Measurements from ENCODE around the gene TGFA. TPM values are rescaled to one million over a fixed set of nuclear protein-coding genes. Genes with fewer than 3 reads are reported as not detected.

Gene TGFA
- total and polyA plus RNA-seq, 2 experiments from 2014 or later: 9.2 to 17.3 TPM

- H2AFZ ChIP-seq: no peak overlapping the region
- H3K27ac ChIP-seq: no peak overlapping the region
- no peaks in the 10 kb centered on the region for H4K20me1 ChIP-seq (ENCODE audit: insufficient read depth)
- H3K4me1 ChIP-seq (ENCODE audit: insufficient read depth): no peaks in the 10 kb centered on the region
- TF ChIP-seq EZH2phosphoT487 (IDR thresholded peaks at IDR 0.05; ENCODE audit: insufficient read depth, low read depth): no peak
- H3K4me2 ChIP-seq (ENCODE audit: unreplicated experiment): no peak overlapping the region
- no peak overlapping the region for H3K9ac ChIP-seq
- no peak overlapping the region for H3K4me3 ChIP-seq
- no peak for DNase-seq
- in situ Hi-C loops (cut with MboI): no loop called here
- no peaks in the 10 kb centered on the region for H3F3A ChIP-seq (ENCODE audit: insufficient read depth)
- H3K9me2 ChIP-seq (ENCODE audit: insufficient read depth): no peaks in the 10 kb centered on the region
- H3K79me2 ChIP-seq (ENCODE audit: insufficient read depth): no peaks in the 10 kb centered on the region
- no peaks in the 10 kb centered on the region for H3K36me3 ChIP-seq (ENCODE audit: low read depth)
- H3K9me3 ChIP-seq (ENCODE audit: low read depth): no peaks in the 10 kb centered on the region
- H3K27me3 ChIP-seq (replicated peaks; ENCODE audit: insufficient read depth): no peaks in the 10 kb centered on the region
- 71 to 76% methylated on average over 9 of the region's 9 CpGs for WGBS, 2 experiments (ENCODE audit: low coverage in 1 of 2, low lambda C conversion rate in 2 of 2, missing lambda C conversion rate in 2 of 2)
Measured at GRCh38 chr2:70565039-70565731, 11.6 kb upstream of the TGFA start.

- no peak overlapping the region for H3K9ac ChIP-seq
- no peaks in the 10 kb centered on the region for H3K9me3 ChIP-seq (ENCODE audit: low read depth)
- H4K20me1 ChIP-seq (ENCODE audit: insufficient read depth): no peaks in the 10 kb centered on the region
- no peak overlapping the region for H3K4me3 ChIP-seq
- no peaks in the 10 kb centered on the region for H3F3A ChIP-seq (ENCODE audit: insufficient read depth)
- H3K27ac ChIP-seq: no peak overlapping the region
- TF ChIP-seq EZH2phosphoT487 (IDR thresholded peaks at IDR 0.05; ENCODE audit: insufficient read depth, low read depth) (no peak), EZH2 (IDR thresholded peaks at IDR 0.05; ENCODE audit: insufficient read depth, poor library complexity, severe bottlenecking) (no peak)
- H3K79me2 ChIP-seq (ENCODE audit: insufficient read depth): no peaks in the 10 kb centered on the region
- no peaks in the 10 kb centered on the region for H3K4me1 ChIP-seq (ENCODE audit: insufficient read depth)
- in situ Hi-C loops (cut with MboI): no loop called here
- DNase-seq: peak; percentile 25
- H3K36me3 ChIP-seq (ENCODE audit: low read depth): no peaks in the 10 kb centered on the region
- H3K9me2 ChIP-seq (ENCODE audit: insufficient read depth): no peaks in the 10 kb centered on the region
- no peak overlapping the region for H3K4me2 ChIP-seq (ENCODE audit: unreplicated experiment)
- no peak overlapping the region for H2AFZ ChIP-seq
- H3K27me3 ChIP-seq (replicated peaks; ENCODE audit: insufficient read depth): 0 out of 2 replicates have a peak, but pooled peaks cover 6% of the 10 kb centered on the region
Measured at GRCh38 chr2:70561893-70562292, 8.3 kb upstream of the TGFA start.

- Histone ChIP-seq H3K36me3 (ENCODE audit: low read depth) (no peaks in the 10 kb centered on the region), H2AFZ (no peak overlapping the region), H3K4me3 (no peak overlapping the region), H3K27ac (no peak overlapping the region), H4K20me1 (ENCODE audit: insufficient read depth) (no peaks in the 10 kb centered on the region), H3K9me2 (ENCODE audit: insufficient read depth) (no peaks in the 10 kb centered on the region), H3K4me1 (ENCODE audit: insufficient read depth) (no peaks in the 10 kb centered on the region), H3F3A (ENCODE audit: insufficient read depth) (no peaks in the 10 kb centered on the region), H3K4me2 (ENCODE audit: unreplicated experiment) (no peak overlapping the region), H3K9me3 (ENCODE audit: low read depth) (no peaks in the 10 kb centered on the region), H3K27me3 (replicated peaks; ENCODE audit: insufficient read depth) (0 out of 2 replicates have a peak, but pooled peaks cover 9% of the 10 kb centered on the region), H3K9ac (no peak overlapping the region), H3K79me2 (ENCODE audit: insufficient read depth) (no peaks in the 10 kb centered on the region)
- WGBS, 2 experiments (ENCODE audit: low coverage in 1 of 2, low lambda C conversion rate in 2 of 2, missing lambda C conversion rate in 2 of 2): 62 to 68% methylated on average over 2 of the region's 2 CpGs
- in situ Hi-C loops (cut with MboI): no loop called here
- TF ChIP-seq EZH2 (IDR thresholded peaks at IDR 0.05; ENCODE audit: insufficient read depth, poor library complexity, severe bottlenecking) (no peak), EZH2phosphoT487 (IDR thresholded peaks at IDR 0.05; ENCODE audit: insufficient read depth, low read depth) (no peak)
- no peak for DNase-seq
Measured at GRCh38 chr2:70560442-70560841, 6.8 kb upstream of the TGFA start.

- Histone ChIP-seq H3K4me2 (ENCODE audit: unreplicated experiment) (no peak overlapping the region), H3F3A (ENCODE audit: insufficient read depth) (no peaks in the 10 kb centered on the region), H3K27ac (no peak overlapping the region), H3K79me2 (ENCODE audit: insufficient read depth) (no peaks in the 10 kb centered on the region), H3K27me3 (replicated peaks; ENCODE audit: insufficient read depth) (0 out of 2 replicates have a peak, but pooled peaks cover 9% of the 10 kb centered on the region), H3K9me3 (ENCODE audit: low read depth) (no peaks in the 10 kb centered on the region), H3K9ac (no peak overlapping the region), H3K36me3 (ENCODE audit: low read depth) (no peaks in the 10 kb centered on the region), H3K4me1 (ENCODE audit: insufficient read depth) (no peaks in the 10 kb centered on the region), H3K4me3 (no peak overlapping the region), H2AFZ (no peak overlapping the region), H4K20me1 (ENCODE audit: insufficient read depth) (no peaks in the 10 kb centered on the region), H3K9me2 (ENCODE audit: insufficient read depth) (no peaks in the 10 kb centered on the region)
- in situ Hi-C loops (cut with MboI): no loop called here
- no peak for DNase-seq
- WGBS, 2 experiments (ENCODE audit: low coverage in 1 of 2, low lambda C conversion rate in 2 of 2, missing lambda C conversion rate in 2 of 2): 75 to 84% methylated on average over 2 of the region's 2 CpGs
- TF ChIP-seq EZH2phosphoT487 (IDR thresholded peaks at IDR 0.05; ENCODE audit: insufficient read depth, low read depth) (no peak), EZH2 (IDR thresholded peaks at IDR 0.05; ENCODE audit: insufficient read depth, poor library complexity, severe bottlenecking) (no peak)
Measured at GRCh38 chr2:70560040-70560439, 6.4 kb upstream of the TGFA start.
